Measurements from ENCODE around the gene TRIM44. TPM values are rescaled to one million over a fixed set of nuclear protein-coding genes. Genes with fewer than 3 reads are reported as not detected.
"Not testable (repeated sequence)": the region's sequence is repeated elsewhere in the genome, so short reads cannot be mapped to it uniquely, and the experiment has no call there.

TRIM44 gene
- total RNA-seq, 1 donor from 2014 or later: 39.9 TPM

DNA sequence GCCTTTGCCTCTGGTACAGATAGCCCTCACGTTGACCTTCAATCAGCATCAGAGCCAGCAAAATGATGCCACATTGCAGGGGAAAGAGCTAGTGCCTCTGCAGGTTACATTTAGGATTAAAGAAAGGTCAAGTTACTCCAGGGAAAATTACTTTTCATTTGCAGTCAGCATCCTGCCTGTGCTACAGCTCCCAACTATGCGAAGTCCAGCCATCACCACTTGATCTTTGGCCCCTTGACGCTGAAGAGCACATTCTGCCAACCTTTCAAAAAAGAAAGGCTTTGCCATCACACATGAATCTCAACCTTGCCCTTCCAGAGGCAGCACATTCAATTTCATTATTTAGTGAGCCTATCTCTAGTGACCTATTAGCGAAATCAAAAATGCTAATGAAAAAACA lies 33.1 kb upstream of the TRIM44 start:
- no peak for ATAC-seq
- no peak for DNase-seq (ENCODE audit: missing footprints)
- intact Hi-C loops (cut with DNase I): no loop called here

DNA sequence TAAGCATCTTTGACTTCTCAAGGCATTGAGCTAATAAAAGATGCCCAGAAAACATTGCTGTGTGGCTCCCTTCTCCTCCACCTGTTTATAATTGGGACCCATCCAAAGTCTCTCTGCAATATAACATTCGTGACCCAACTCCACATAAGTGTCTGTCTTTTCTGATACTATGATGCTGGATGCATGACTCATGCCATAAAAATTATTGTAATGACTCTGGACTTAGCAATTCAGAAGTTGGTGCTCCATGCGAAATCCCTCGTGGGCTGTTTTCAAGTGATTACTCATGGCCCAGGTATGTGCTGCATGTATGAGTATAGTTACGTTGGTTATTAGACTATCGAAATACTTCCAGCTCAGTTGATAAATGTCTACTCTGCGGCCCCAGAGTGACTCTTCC lies 32.7 kb upstream of the TRIM44 start:
- intact Hi-C loops (cut with DNase I): no loop called here
- ATAC-seq (no peak), DNase-seq (ENCODE audit: missing footprints) (no peak)

DNA sequence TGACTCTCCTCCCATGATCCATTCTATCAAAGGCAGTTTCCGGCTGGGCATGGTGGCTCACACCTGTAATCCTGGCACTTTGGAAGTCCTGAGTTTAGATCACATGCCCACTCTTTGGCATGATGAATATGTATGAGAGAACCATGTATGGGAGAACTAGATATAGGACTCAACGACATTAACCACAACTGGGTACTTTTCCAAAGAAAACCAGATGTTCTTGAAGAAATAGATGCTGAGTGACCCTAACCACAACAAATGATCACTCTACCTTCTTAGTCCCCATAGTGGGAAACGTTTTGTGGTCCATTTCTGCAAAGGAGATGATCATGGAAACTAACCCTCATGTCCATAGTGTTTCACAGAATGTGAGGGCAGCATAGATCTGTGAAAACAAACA lies 30.7 kb upstream of the TRIM44 start:
- ATAC-seq (no peak), DNase-seq (ENCODE audit: missing footprints) (no peak)
- intact Hi-C loops (cut with DNase I): no loop called here

DNA sequence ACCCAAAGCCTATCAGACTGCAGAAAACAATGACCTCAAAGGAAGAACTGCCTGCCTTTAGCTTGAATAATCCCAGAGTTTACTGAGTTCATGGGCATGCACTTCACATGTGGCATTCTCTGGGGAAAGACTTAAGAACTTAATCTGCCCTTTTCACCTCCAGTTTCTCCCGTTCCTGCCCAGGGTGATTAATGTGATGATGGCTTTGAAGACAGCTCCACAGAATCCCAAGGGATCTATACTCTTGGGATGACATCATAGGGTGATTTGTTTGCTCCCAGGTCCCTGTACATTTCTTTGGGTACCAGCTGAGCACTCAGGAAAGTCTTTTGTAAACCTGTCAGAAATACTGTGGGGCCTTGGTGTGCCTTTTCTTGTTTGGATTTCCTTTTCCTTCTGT lies 30.3 kb upstream of the TRIM44 start:
- no peak for DNase-seq (ENCODE audit: missing footprints)
- intact Hi-C loops (cut with DNase I): no loop called here
- ATAC-seq: no peak

DNA sequence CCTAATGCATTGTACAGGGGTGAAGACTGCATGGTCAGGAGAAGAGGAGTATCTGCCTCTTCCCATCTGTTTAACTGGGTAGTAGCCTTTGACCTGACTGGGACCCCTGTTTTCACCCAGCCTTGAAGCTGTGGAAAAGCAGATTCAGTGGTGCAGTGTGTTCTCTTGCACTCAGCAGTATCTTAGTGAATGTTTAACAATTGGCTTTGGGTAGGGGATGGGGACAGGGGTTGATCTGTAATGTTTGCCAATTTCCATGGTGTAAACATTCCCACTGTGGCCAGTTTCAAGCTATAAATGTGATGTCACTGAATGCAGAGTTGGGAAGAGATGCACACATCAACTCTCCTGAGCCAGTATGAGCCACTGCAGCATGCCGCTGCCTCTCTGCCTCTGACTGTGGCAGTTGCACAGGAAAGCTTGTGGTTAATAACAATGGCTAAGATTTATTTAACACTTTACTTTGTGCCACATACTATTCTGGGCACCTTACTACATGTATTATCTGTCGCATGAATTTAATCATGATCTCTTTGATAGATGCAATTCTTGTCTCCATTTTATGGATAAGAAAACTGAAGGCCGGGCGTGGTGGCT lies 28.6 kb upstream of the TRIM44 start:
- DNase-seq (ENCODE audit: missing footprints): no peak
- intact Hi-C loops (cut with DNase I): no loop called here
- ATAC-seq: no peak

DNA sequence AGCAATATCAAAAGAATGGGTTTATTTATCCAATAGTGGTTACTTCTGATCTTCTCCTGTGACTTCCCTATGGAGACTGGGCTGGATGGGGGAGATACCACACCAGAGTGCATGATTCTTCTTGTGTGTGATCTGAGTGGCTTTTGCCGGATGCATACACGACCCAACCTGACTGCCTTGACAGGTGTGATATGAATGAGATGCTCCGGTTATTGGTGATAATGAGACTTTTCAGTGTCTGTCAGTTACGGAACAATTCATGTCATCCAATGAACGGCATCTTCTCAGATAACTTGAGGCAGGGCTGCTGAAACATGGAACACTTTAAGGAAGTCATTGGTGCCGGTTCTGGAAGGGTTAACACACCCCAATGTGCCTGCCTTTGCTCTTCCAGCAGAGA lies 26.6 kb upstream of the TRIM44 start:
- intact Hi-C loops (cut with DNase I): no loop called here
- ATAC-seq (no peak), DNase-seq (ENCODE audit: missing footprints) (no peak)

DNA sequence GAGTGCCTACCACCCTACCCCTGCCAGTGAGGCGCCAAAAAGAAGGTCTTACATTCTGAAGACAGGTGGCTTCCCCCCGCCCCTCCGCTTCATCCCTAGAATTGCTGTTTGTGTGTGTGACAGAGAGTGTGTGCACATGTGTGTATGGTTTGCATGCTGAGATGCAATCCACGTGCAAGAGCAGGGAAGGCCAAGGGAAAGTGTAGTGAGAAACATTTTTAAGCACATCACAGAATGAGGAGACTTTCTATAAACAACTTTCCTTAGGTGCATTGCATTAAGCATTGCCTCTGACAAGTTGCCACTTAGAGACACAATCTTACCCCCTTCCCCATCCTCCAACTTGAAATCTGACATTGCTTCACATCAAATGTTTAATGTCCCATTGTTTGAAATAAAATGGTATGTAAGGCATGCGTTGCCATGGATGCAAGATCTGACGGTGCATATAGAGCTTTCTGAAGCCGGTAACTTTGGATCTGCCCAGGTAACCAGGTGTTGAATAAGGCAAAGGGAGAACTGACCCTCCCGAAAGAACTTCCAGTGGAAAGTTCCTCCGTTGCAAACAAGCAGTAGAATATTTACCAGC lies 22.9 kb upstream of the TRIM44 start:
- intact Hi-C loops (cut with DNase I): no loop called here
- no peak for DNase-seq (ENCODE audit: missing footprints)
- ATAC-seq: no peak

DNA sequence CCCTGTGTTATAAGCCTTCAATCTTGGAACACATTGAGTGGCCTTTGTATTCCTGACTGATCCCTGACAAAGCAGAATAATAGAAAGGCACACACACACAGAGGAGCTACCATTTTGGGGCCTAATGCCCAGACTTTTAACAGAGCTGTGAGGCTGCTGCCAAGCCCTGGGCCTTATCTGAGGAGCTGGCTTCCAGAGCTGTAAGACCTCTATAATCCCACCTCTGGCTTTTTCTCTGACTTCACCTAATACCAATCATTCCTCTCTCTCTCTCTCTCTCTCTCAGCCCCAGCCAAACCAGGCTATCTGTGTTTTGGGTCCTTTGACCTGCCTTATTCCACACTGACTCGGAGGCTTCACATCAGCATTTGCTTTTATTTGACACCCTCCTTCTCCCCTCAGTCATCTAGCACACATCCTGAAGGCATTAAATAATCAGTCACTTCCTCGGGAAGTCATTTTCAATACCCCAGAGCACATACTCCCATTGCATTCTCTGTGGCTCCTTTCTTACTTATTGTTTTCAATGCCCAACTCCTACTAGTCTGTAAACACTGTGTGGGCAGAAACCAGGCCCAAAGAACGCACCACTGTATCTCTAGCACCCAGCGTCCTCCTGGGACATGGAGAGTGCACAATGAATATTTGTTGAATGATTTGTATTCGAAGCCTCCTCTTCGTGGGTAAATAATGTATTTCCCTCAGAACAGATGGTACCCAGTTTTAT lies 21.2 kb upstream of the TRIM44 start:
- intact Hi-C loops (cut with DNase I): no loop called here
- ATAC-seq (no peak), DNase-seq (ENCODE audit: missing footprints) (no peak)

DNA sequence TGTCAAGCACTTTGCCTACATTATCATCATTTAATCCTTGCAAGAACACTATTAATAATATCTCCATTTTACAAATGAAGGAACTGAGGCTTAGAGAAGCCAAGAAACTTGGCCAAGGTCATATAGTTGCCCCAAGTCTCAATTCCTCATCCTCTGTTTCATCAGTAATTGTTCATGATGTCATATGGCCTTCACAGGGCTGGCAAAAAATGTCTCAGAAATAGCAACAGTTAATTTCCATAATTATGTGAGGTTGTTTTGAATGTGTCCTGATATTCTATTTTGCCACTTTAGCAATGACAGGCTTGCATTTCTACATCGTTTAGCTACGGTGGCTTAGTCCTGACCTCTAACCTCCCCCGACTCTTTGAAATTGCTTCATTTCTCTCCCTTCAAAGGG lies 20.6 kb upstream of the TRIM44 start:
- no peak for DNase-seq (ENCODE audit: missing footprints)
- intact Hi-C loops (cut with DNase I): no loop called here
- ATAC-seq: no peak

DNA sequence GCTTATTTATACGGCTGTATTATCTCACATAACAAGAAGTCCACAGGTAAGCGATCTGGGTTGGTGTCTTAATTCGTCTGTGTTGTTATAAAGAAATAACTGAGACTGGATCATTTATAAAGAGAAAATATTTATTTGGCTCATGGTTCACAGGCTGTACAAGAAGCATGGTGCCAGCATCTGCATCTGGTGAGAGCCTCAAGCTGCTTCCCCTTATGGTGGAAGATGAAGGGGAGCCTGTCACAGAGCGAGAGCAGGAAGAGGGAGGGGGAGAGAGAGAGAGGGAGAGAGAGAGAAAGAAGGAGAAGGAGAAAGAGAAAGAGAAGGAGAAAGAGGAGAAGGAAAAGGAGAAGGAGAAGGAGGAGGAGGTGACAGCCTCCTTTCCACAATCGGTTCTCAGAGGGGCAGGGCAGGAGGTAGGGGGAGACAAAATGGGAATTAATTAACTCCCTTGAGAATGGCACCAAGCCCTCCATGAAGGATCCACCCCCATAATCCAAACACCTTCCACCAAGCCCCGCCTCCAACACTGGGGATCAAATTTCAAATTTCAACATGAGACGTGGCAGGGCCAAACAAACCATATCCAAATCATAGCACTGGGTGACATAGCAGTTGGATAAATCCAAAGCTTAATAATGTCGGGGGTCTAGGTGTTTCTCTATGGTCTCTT lies 15.0 kb upstream of the TRIM44 start:
- intact Hi-C loops (cut with DNase I): no loop called here
- ATAC-seq: no peak
- DNase-seq (ENCODE audit: missing footprints): no peak

DNA sequence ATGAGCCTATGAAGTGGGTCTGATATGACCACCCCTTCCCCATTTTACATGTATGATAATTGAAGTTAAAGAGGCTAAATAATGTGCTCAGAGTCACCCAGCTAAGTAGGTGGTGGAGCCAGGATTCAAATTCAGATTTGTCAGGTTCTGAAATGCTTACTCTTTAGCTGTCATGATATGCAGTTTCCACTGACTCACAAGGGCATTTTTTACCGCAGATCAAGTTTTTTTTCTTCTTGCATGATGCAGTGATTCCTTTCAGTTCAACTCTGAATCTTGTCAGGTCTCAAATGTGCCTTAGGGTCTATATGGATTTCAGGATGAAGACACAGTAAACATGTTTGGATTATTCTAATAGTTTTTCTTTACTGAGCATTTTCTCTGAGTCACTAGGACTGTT lies 12.6 kb upstream of the TRIM44 start:
- ATAC-seq: no peak
- intact Hi-C loops (cut with DNase I): no loop called here
- no peak for DNase-seq (ENCODE audit: missing footprints)

DNA sequence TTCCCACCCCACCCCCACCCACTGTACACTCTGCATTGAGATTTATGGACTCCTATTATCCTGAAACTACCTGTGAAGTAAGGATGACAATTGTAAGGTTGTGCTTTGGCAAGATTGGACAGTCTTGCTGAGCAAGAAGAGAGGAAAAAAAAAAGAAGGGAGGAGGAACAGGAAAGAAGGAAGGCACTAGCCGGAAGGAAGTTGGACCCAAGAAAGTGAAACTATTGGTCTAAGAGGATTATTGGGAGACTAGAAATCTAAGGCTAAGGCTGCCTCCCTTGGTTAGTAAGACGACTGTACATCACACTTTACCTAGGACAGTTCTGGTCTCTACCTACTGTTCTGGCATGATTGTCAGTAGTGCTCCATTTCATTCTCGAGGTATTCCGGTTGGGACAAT lies 12.1 kb upstream of the TRIM44 start:
- DNase-seq (ENCODE audit: missing footprints) (no peak), ATAC-seq (no peak)
- intact Hi-C loops (cut with DNase I): no loop called here

DNA sequence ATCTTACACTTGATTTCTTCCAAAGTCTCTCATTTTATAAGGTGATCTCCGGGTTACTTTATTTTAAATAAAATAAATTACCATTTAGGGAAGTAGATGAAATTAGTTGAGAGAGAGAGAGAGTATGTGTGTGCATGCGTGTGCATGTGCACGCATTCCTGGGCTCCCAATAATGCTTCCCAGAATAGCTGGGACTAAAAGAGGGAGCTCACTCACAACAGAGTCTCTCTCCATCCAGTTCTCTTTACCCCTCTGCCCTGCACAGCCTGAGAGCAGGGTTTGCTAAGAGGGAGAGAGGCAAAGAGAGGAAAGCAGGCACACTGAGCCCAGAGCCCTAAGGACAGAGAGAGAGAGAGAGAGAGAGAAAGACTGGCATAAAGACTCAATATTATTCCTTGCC lies 11.3 kb upstream of the TRIM44 start:
- ATAC-seq: no peak
- intact Hi-C loops (cut with DNase I): no loop called here
- DNase-seq (ENCODE audit: missing footprints): no peak

DNA sequence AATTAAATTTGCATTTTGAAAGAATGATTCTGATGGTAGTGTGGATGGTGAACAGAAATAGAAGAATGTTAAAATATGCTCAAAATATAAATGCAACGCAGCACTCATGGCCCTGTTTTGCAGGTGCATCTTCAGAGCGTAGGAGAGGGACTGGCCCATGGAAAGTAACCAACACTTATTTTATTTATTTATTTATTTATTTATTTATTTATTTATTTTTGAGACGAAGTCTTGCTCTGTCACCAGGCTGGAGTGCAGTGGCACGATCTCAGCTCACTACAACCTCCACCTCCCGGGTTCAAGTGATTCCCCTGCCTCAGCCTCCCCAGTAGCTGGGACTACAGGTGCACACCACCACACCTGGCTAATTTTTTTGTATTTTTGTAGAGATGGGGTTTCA lies 9.8 kb upstream of the TRIM44 start:
- ATAC-seq; intact Hi-C loops (cut with DNase I); DNase-seq (ENCODE audit: missing footprints): not testable (repeated sequence)

DNA sequence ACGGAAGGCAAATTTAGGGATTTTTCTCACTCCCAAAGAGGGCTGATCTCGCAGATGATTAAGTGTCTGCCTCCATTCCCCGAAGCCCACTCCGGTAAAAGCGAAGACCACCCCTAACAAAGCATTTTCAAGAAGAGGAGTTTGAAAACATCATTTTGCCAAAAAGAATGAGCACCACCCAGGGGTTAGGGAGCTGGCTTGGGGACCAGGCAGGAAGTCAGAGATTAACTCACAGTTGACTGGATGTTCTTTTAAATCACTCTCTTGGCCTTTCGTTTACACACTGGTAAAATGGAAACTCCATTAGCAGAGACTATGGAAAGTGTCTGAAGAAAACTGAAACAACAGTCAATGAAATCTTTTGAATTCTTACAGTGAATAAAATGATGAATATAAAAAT lies 7.9 kb upstream of the TRIM44 start:
- DNase-seq (ENCODE audit: missing footprints) (no peak), ATAC-seq (no peak)
- intact Hi-C loops (cut with DNase I): no loop called here

DNA sequence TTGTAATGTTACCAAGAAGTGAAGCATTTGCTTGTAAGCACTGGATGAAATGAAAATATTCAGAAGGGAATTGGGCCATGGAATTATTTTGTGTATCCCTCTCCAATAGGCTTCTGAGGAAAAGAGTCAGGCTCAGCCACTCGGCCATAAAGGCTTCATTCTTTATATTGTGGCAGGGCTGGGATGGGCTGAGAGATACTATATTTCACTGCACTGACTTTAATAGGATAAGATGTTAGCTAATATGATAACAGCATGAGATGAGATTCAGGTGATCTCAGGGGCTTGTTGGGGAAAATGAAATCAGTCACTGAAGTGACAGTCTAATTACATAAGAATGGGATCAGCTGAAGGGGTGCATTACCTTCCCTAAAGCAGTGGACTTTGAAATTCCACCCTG lies 7.3 kb upstream of the TRIM44 start:
- intact Hi-C loops (cut with DNase I): no loop called here
- no peak for ATAC-seq
- DNase-seq (ENCODE audit: missing footprints): no peak

DNA sequence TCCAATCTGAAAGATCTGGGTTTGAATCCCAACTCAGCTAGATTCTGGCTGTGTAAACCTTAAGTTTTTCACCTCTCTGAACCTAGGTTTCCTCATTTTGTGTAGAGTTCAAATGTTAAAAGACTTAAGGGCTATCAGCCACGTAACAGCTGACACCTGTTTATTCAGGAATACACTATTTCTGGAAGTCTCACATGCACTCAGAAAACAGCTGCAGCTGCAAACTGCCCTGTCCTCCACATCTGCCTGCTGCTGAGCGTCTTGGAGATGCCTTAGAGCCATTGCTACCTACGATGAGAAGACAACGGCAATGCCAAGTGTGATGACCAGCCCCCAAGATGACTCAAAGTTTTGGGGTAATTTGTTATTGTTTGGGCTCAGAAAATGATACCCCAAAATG lies 6.7 kb upstream of the TRIM44 start:
- intact Hi-C loops (cut with DNase I): no loop called here
- no peak for DNase-seq (ENCODE audit: missing footprints)
- ATAC-seq: no peak

DNA sequence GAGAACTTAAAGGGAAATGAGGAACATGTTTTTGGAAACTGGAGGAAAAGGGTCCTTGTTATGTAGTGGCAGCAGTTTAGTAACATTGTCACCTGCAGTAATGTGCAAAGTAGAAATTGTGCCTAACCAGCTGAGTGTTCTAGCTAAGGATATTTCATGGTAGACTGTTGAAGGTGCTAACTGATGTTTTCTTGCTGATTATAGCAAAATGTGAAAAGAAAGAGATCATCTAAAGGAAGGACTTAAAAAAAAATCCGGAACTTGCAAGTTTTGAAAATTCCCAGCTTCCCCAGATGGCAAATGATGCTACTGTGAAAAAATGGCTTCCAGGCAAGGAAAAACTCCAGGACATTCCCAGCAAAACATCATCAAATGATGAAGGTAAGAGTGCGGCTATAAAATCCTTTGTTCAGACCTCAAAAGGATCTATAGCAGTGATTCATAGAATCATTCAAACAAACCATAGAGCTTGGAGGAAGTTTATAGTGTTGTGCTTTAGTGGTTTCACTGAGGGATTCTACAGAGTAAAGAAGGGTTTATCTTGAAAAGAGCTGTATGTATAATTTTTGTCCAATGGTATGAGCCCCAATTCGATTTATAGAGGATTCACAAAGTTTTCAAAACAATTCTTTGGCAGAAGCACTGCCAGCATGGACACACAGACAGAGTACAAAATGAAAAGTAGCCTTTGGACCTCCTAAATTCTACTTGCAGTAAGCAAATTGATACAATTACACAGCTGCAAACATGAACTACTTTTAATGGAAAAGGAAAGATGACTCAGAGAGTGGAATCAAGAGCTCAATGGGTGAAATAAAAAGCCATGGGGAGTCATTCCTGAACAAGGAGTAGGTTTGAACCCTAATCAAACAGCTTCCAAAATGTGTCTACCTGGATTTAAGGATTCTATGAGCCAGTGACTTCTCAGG lies 4.3 kb upstream of the TRIM44 start:
- DNase-seq (ENCODE audit: missing footprints) (no peak), ATAC-seq (no peak)
- intact Hi-C loops (cut with DNase I): no loop called here

DNA sequence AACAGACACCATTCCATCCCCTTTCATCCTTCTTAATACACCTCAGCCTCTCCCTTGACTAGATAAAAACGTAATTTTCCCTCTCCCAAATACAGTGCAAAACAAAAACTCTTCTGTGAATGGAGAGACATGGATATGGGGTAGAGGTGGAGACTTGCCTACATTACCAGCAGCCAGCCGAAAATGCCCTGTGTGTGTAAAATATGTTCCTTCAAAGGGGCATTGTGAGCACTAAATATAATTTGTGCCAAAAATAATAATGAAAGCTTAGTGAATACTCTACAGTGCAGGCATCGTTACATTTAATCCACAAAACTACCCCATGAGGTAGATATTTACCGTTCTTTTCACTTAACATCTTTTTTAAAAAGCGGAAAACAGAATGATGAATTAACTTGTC lies 1.0 kb upstream of the TRIM44 start:
- intact Hi-C loops (cut with DNase I): loop anchor here (5.0 kb wide), 2 partner anchors 161 to 281 kb away; partner anchors contain the start of gene LDLRAD3
- DNase-seq (ENCODE audit: missing footprints) (no peak), ATAC-seq (no peak)
